ENCODE measurements around the gene MT3. TPM values are rescaled to one million over a fixed set of nuclear protein-coding genes. Genes with fewer than 3 reads are reported as not detected.

Gene MT3
- total and polyA plus RNA-seq, 2 experiments from 2014 or later = not detected

DNA sequence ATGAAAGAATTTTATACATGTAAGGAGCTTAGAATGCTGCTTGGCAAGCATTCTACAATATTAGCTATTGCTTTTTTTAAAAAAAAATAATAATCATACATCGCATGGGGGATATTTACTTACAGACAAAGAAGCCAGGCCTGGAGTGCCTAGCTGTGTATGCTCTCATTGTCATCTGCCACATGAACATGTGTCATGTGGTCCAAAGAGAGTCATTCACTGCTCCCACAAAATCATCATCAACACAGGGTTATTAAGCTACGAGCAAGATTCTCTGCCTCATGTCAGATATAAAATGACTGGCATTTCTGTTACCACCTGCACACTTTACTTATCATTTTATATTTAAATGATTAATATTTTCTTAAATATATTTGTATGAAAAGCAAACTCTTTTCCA, 34.3 kb downstream of the MT3 start:
- H3K9me2 ChIP-seq (ENCODE audit: insufficient read depth) = no peaks in the 10 kb centered on the region
- H3K9me3 ChIP-seq (ENCODE audit: low read depth) = no peaks in the 10 kb centered on the region
- peaks cover 4% of the 10 kb centered on the region; the same call in 1 of the 2 replicates for H3K4me1 ChIP-seq (ENCODE audit: insufficient read depth)
- H3K4me2 ChIP-seq (ENCODE audit: unreplicated experiment) = no peak overlapping the region
- no peaks in the 10 kb centered on the region for H3K27me3 ChIP-seq (replicated peaks; ENCODE audit: insufficient read depth)
- peaks cover 21% of the 10 kb centered on the region for H3F3A ChIP-seq (ENCODE audit: insufficient read depth)
- H3K4me3 ChIP-seq = no peak overlapping the region
- no peak overlapping the region for H3K9ac ChIP-seq
- no peaks in the 10 kb centered on the region for H4K20me1 ChIP-seq (ENCODE audit: insufficient read depth)
- no peak overlapping the region for H3K27ac ChIP-seq
- in situ Hi-C loops (cut with MboI) = no loop called here
- WGBS, 2 experiments (ENCODE audit: low coverage in 1 of 2, low lambda C conversion rate in 2 of 2, missing lambda C conversion rate in 2 of 2) = 97% methylated on average over 2 of the region's 2 CpGs
- DNase-seq = no peak
- no peaks in the 10 kb centered on the region for H3K36me3 ChIP-seq (ENCODE audit: low read depth)
- peaks cover 11% of the 10 kb centered on the region for H3K79me2 ChIP-seq (ENCODE audit: insufficient read depth)
- H2AFZ ChIP-seq = no peak overlapping the region
- TF ChIP-seq EZH2 (IDR thresholded peaks at IDR 0.05; ENCODE audit: insufficient read depth, poor library complexity, severe bottlenecking) (no peak), EZH2phosphoT487 (IDR thresholded peaks at IDR 0.05; ENCODE audit: insufficient read depth, low read depth) (no peak)

DNA sequence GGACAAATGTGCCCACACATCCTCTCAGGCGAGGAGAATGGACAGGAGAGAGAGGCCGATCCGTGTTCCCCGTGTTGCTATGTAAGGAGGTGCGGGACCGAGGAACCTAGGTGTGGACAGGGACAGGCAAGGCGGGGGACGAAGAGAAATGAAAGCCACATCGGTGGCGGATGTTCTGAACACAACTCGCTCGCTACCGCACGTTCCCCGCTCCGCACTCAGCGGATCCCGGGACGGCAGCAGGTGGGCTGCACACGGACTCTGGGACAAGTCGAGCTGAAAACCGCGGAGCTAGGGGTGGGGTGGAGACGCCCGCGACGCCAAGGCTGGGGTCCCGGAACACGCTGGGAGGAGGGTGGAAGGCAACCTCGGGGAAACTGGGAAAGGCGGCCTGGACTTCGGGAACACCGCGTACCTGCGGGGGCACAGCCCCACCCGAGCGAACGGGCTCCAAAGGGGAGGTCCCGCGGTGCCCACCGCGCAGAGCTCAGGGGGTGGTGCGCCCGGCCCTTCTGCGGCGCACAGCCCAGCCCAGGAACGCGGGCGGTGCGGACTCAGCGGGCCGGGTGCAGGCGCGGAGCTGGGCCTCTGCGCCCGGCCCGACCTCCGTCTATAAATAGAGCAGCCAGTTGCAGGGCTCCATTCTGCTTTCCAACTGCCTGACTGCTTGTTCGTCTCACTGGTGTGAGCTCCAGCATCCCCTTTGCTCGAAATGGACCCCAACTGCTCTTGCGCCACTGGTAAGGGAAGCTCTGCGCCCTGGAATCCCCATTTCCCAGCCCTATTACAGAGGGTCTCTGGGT, 36.0 kb downstream of the MT3 start, which contains the start of gene MT1E:
Gene MT1E (plus strand): TSS at position 642 of the 803 bp plus-strand sequence. CDS start 71 bp downstream, at position 713.
- Histone ChIP-seq H3K36me3 (ENCODE audit: low read depth) (no peaks in the 10 kb centered on the region), H3K9ac (peak within 1 kb of the TSS; percentile 96), H3K27me3 (replicated peaks; ENCODE audit: insufficient read depth) (no peaks in the 10 kb centered on the region), H2AFZ (peak within 1 kb of the TSS; percentile 89), H3K4me1 (ENCODE audit: insufficient read depth) (peaks cover 4% of the 10 kb centered on the region; the same call in 1 of the 2 replicates), H3K9me3 (ENCODE audit: low read depth) (no peaks in the 10 kb centered on the region), H3F3A (ENCODE audit: insufficient read depth) (peaks cover 28% of the 10 kb centered on the region), H3K27ac (peak within 1 kb of the TSS; percentile 98), H3K4me2 (ENCODE audit: unreplicated experiment) (peak within 1 kb of the TSS; percentile 98), H3K9me2 (ENCODE audit: insufficient read depth) (no peaks in the 10 kb centered on the region), H3K79me2 (ENCODE audit: insufficient read depth) (peaks cover 11% of the 10 kb centered on the region), H4K20me1 (ENCODE audit: insufficient read depth) (no peaks in the 10 kb centered on the region), H3K4me3 (peak within 1 kb of the TSS; percentile 91)
- in situ Hi-C loops (cut with MboI) = no loop called here
- 4 to 5% methylated on average over 48 to 62 of the region's 62 CpGs for WGBS, 2 experiments (ENCODE audit: low coverage in 1 of 2, low lambda C conversion rate in 2 of 2, missing lambda C conversion rate in 2 of 2)
- DNase-seq = peak; percentile 97
- TF ChIP-seq EZH2phosphoT487 (IDR thresholded peaks at IDR 0.05; ENCODE audit: insufficient read depth, low read depth) = no peak
- TF ChIP-seq EZH2 (IDR thresholded peaks at IDR 0.05; ENCODE audit: insufficient read depth, poor library complexity, severe bottlenecking) = no peak

DNA sequence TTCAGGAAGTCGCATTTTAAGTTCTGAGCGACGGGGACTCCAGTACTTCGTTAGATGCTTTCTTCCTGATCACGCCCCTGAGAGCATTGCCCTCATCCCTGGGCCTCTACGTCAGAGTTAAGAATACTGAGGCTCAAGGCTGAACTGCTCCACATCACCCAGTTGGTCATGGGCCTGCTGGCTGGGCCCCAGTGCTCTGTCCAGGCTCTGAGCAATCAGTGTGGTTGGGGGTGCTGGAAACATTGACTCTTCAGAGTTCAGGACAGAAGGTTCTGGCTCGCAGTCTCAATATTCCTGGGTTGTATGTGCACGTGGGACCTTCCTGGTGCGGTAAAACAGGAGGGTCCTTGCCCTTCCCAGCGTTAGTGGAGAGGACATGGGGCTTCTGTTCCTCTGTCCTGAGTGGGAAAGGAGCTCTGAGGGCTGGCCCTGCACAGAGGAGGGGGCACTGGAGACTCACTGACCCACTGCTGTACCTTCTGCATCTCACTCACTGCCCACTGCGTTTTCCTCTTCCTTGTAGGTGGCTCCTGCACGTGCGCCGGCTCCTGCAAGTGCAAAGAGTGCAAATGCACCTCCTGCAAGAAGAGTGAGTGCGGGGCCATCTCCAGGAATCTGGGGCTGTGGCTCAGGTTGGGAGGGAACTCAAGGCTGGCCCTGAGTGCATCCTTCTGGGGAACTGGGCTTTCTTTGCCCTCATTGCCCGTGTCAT, 36.8 kb downstream of the MT3 start:
- in situ Hi-C loops (cut with MboI) = no loop called here
- Histone ChIP-seq H3K4me2 (ENCODE audit: unreplicated experiment) (peak overlapping the region; percentile 98), H3K9me3 (ENCODE audit: low read depth) (no peaks in the 10 kb centered on the region), H3K27ac (peak overlapping the region; percentile 98), H3K36me3 (ENCODE audit: low read depth) (no peaks in the 10 kb centered on the region), H3K79me2 (ENCODE audit: insufficient read depth) (peaks cover 11% of the 10 kb centered on the region), H4K20me1 (ENCODE audit: insufficient read depth) (no peaks in the 10 kb centered on the region), H3K9me2 (ENCODE audit: insufficient read depth) (no peaks in the 10 kb centered on the region), H3K9ac (peak overlapping the region; percentile 96), H3F3A (ENCODE audit: insufficient read depth) (peaks cover 29% of the 10 kb centered on the region), H3K4me1 (ENCODE audit: insufficient read depth) (peaks cover 4% of the 10 kb centered on the region; the same call in 1 of the 2 replicates), H3K4me3 (peak overlapping the region; percentile 91), H2AFZ (peak overlapping the region; percentile 89), H3K27me3 (replicated peaks; ENCODE audit: insufficient read depth) (no peaks in the 10 kb centered on the region)
- TF ChIP-seq EZH2 (IDR thresholded peaks at IDR 0.05; ENCODE audit: insufficient read depth, poor library complexity, severe bottlenecking) = no peak
- no peak for TF ChIP-seq EZH2phosphoT487 (IDR thresholded peaks at IDR 0.05; ENCODE audit: insufficient read depth, low read depth)
- WGBS, 2 experiments (ENCODE audit: low coverage in 1 of 2, low lambda C conversion rate in 2 of 2, missing lambda C conversion rate in 2 of 2) = 8% methylated on average over 16 of the region's 16 CpGs
- DNase-seq = peak; percentile 94

DNA sequence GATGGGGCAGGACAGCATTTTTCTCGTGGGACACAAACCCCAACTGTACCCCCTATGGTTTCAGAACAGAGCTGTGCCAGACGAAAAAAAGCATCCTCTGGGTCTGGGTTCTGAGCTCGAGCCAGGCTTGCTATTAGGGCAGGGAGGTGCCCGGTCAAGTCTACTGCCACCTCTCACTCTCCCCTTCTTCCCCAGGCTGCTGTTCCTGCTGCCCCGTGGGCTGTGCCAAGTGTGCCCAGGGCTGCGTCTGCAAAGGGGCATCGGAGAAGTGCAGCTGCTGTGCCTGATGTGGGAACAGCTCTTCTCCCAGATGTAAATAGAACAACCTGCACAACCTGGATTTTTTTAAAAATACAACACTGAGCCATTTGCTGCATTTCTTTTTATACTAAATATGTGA, 37.4 kb downstream of the MT3 start:
- H3K36me3 ChIP-seq (ENCODE audit: low read depth) = no peaks in the 10 kb centered on the region
- peaks cover 34% of the 10 kb centered on the region for H3F3A ChIP-seq (ENCODE audit: insufficient read depth)
- peak overlapping the region; percentile 91 for H3K4me3 ChIP-seq
- H3K79me2 ChIP-seq (ENCODE audit: insufficient read depth) = peaks cover 11% of the 10 kb centered on the region
- DNase-seq = peak; percentile 24
- in situ Hi-C loops (cut with MboI) = no loop called here
- H3K27me3 ChIP-seq (replicated peaks; ENCODE audit: insufficient read depth) = no peaks in the 10 kb centered on the region
- no peaks in the 10 kb centered on the region for H4K20me1 ChIP-seq (ENCODE audit: insufficient read depth)
- H3K4me1 ChIP-seq (ENCODE audit: insufficient read depth) = peaks cover 4% of the 10 kb centered on the region; the same call in 1 of the 2 replicates
- H3K9ac ChIP-seq = peak overlapping the region; percentile 96
- H3K9me2 ChIP-seq (ENCODE audit: insufficient read depth) = no peaks in the 10 kb centered on the region
- TF ChIP-seq EZH2 (IDR thresholded peaks at IDR 0.05; ENCODE audit: insufficient read depth, poor library complexity, severe bottlenecking) (no peak), EZH2phosphoT487 (IDR thresholded peaks at IDR 0.05; ENCODE audit: insufficient read depth, low read depth) (no peak)
- peak overlapping the region; percentile 98 for H3K4me2 ChIP-seq (ENCODE audit: unreplicated experiment)
- no peaks in the 10 kb centered on the region for H3K9me3 ChIP-seq (ENCODE audit: low read depth)
- H3K27ac ChIP-seq = peak overlapping the region; percentile 98
- WGBS, 2 experiments (ENCODE audit: low coverage in 1 of 2, low lambda C conversion rate in 2 of 2, missing lambda C conversion rate in 2 of 2) = 1 to 7% methylated on average over 7 of the region's 7 CpGs
- H2AFZ ChIP-seq = no peak overlapping the region

Measured in GM23248 (cell line).